NK-92 (cell line): Measurements from ENCODE around the gene KLRG1.

Source experiments
- DNase-seq: peaks from one replicate; lab custom pipeline; 2025; ENCODE audit not compliant: unreplicated experiment; lab: John Stamatoyannopoulos, UW

Gene KLRG1

DNA sequence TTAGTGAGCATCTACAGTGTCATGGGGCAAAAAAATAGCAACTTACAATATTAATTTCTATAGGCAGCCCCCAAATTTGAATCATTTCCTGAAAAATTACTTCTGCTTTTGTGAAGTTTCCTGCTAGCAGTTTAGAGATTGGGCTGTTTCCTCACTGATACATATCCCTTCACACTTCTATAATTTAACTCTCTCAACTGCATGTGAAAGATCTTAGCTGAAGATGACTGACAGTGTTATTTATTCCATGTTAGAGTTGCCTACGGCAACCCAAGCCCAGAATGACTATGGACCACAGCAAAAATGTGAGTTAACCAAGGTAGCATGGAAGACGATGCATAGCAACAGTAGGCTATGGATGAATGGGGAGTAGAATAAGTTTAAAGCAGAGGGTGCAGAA lies at the start of gene KLRG1:
Gene KLRG1, plus strand, starts transcription at position 134 of the 400 bp plus-strand sequence. Its CDS starts 90 bp downstream, at position 224.
- no peak for DNase-seq

DNA sequence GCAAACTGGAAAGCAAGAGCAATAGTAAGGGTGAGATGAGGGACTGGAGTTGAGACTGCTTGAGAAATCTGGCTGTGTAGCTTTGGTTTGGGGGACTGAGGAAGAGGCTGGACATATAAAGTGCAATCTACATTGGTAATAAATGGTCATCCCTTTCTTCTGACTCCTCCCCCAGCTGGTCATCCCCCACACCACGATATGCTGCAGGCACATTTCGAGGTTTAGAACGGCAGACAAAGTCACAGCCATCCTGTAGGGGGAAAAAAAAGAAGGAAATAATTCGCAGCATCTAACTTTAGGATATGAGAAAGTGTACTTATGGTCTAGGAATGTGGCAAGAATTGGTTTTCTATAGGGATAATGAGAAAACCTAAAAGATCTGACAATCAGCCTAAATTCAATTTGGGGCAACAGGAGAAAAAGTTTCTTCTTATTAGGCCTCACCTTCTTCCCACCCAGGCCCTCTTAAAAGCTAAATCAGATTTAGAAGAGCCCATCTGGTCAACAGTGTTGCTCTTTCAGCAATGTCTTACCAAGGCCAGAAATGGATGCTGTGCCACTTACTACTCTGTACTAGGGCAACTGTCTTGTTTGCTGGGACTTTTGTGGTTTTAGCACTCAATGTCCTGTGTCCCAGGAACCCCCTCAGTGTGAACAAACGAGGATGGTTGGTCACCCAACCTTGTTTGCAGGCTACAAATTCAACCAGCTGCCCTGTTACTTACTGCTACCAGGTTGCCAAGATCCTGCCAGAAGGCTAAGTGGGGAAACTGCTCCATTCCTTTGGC lies 47.5 kb upstream of the KLRG1 start:
- DNase-seq, result no peak

DNA sequence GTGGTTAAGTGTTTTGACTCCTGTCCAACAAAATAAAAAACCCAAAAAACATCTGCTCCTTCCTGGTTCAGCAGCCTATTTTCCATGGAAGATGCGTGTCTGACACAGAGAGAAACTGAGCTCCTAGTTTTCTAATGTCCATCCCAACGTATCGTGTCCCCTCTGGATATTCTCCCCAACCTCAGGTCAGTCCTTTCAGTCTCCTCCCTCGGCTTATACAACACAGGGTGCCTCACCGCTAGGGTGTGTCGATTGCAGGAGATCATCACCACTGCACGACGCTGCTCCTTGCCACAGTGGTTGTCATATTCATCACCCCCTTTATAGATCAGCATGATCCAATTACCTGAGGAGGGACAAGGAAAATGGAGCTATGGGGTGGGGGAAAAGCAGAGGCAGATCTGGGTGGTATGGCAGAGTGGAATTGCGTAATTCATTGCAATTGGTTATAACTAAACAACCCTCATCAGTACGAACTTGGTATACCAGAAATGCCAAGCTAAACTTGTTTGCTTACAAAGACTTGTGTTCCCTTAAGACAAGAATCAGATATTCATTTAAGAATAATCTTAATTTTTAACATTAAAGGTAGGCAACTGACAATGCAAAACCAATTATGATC lies 45.7 kb upstream of the KLRG1 start:
- no peak for DNase-seq

DNA sequence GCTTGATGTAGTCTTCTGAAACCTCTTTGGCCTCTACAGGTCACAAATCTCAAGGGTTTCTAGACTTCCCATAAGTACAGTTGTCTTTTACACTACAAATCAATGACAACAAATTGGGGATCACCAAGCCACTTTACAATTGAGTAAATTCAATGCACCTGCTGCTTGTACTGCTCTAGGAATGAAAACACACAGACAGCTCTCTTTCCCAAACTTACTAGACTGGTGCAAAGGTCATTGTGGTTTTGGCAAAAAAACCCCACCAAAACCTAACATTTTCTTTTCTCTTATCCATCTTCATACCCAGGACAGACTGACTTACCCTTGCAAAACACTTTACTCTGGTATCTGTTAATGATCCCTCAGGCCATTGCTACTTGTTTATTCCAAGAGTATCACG lies 42.6 kb upstream of the KLRG1 start:
- DNase-seq, result no peak

DNA sequence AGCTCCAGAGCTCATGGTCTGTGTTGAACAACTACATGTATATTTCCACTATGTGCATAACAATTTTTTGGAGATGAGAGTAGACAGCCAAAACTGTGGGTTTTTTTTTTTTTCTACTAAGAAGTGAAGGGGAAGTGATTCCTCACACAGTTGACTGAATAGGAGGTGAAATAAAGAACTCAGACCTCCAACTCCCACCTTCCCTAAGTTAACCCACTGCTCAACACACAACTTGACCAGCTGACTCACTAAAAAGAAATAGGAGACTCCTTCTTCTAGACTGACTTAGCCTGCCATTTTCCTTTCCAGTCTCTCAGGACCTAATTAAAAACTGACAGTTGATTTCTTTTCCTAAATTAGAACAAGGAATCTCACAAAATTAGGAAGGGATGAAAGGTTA lies 41.6 kb upstream of the KLRG1 start:
- DNase-seq, result no peak

DNA sequence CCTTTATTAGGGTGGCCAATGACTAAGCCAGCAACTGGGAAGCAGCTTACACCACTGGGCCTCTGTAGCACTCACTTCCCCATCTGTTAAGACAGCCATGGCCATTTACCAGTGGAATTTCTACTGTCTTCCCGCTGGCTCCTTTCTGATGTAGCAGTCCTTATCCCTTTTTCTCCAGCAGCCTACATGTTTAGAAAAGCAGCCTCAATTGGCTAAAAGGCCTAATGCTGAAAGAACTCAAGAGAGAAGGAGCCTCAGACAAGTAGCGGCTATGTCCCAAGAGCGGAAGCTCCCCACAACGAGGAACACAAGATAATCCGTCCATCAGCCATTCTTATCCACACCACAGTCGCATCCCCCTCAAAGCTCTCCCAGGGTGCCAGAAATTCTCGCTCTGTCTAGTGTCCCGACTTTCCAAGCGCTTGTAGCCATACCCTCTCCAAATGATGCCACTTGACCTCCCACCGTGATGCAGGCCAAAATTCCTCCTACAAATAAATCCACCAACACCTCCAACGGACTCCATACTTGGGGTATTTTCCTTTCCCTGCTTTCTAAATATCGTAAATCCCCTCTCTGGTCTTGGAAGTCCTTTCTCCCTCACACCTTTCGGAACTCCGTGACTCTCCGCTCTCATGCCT lies 40.5 kb upstream of the KLRG1 start:
- no peak for DNase-seq

DNA sequence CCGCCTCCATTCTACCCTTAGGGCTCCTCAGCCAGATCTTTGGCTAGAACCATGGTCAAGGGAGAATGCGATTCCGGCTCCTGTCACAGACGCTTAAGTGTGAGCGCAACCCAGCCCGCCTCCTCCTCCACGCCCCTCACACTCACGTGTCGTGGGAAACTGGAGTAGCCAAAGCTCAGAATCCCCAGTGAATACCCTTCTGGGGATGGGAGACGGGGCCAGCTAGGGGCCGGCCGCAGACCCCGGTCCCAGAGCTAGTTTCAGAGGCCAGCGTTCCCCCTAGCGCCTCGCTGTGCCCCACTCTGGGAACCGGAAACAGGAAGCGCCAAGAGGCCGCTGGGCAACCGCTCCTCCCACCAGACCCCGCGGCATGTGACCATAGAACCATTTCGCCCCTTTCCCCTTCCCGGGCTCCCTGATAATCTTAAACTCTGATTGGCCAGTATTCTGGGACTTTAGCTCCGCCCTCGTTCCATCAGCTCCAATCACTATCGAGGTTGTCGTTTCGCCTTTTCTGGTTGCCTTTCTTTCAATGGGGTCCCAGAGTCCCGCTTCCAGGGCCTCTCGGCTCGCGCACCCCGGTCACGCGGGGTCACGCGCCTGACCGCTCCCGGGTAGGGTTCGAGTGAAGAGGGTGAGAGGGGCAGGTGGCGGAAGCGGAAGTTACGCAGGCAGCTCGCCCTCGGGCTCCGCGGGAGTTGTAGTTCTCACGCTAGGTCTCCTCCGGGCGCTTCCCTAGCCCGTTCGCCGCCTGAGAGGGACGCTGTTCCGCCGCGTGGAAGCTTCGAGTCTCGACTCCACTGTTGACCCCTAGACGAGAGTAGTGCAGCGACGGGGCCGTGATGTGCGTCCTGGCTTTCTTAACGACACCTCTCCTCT lies 39.8 kb upstream of the KLRG1 start, which contains the start of gene M6PR:
Gene M6PR, minus strand, starts transcription at position 304 of the 879 bp plus-strand sequence. CDS start 3,241 bp downstream, outside the sequence.
- DNase-seq, result peak; percentile 54

DNA sequence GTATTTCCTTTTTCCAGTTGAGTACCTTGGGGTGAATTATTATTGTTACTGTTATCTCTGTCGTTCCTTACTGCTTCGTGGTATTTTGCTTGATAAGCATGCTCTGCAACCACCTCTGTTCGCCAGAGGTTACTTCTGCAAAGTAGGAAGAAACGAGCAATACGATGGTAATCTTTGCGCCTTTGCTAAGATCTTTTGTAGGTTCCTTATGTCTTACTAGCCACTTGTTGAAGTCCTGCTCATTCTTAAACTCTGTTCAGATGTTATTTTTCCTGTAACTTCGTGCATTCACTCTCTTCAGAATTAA lies 39.2 kb upstream of the KLRG1 start:
- DNase-seq, result no peak

DNA sequence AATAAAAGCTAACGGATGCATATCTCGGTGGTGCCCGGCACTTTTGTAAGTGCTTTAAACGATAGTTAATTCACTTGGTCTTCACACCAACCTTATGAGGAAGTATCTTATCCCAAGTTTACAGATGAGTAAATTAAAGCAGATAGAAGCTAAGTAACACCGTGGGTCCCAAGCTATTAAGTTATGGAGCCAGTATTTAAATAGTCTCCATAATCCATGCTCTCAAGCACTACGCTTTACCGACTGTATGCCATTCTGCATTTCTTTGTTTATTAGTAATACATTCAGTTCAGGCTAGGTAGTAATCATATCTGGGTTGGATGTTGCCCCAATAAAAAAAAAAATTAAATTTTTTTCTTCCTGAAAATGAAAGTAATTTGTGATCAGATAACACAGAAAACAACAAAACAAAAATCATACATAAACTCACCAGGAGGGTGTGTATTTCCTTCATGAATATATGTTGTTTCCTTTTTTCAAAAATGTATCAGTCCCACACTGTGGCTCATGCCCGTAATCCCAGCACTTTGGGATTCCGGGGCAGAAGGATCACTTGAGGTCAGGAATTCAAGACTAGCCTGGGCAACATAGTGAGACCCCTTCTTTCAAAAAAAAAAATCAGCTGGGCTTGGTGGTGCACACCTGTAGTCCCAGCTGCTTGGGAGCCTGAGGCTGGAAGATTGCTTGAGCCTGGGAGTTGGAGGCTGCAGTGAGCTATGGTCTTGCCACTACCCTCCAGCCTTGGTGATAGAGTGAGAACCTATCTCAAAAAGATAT lies 38.5 kb upstream of the KLRG1 start:
- no peak for DNase-seq

DNA sequence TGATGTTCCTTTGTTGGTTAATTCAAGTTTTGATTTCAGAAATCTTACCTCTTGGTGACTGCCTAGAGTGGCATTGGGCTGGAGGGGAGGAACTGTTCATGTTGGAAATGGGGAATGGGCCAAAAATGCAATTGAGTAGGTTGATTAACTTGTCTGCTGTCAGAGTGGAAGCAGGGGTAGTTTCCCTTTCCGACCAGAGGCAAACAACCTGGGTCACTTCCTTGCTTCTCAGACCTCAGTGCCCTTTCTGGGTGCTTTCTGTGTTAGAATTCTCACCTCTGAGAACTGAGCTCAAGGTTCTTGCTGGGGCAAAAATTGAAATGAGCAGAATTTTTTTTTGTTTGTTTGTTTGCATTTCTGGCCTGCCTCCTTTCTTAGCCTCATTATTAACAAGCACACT lies 37.6 kb upstream of the KLRG1 start:
- no peak for DNase-seq

DNA sequence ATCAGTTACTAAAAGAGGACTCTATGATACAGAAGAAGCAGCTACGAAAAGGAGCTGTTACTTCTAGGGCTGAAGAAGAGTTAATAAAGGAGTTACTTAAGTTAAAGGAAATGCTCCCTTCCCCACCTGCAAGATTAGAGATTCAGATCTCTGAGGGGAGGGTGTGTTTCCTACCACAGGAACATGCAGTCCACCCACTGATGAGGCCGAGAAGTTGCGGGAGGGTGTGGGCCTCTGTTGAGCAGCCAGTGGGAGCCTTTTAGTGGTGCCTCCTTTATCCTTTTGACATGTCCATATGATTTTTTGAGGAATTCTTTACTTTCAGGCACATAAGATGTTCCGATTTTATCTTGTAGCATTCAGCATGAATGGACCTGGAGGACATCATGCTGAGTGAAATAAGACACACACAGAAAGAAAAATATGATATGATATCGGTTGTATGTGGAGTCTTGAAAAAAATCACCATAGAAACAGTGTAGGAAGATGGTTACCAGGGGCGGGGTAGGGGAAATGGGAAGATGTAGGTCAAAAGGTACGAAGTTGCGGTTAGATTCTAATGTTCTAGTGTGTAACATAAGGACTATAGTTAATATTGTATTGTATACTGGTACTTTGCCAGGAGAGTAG lies 35.5 kb upstream of the KLRG1 start:
- DNase-seq, result no peak

DNA sequence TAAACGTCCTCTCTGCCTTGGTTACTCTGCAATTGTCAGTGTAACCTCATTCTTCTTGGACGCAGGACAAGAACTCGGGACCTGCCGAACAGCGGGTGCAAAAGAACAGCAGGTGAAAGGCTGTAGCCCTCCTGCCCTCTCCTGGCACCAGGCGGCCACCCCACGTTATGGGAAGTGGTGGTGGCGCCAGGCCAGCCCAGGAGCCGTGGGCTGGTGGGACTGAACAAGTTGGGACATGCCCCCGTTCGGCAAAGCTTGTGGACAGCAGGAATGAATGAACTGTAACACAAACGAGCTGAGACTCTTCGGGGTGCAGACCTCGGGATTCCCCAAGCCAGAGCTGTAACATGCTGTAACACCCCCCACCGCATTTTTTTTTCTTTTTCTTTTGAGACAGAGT lies 33.3 kb upstream of the KLRG1 start:
- DNase-seq, result no peak

DNA sequence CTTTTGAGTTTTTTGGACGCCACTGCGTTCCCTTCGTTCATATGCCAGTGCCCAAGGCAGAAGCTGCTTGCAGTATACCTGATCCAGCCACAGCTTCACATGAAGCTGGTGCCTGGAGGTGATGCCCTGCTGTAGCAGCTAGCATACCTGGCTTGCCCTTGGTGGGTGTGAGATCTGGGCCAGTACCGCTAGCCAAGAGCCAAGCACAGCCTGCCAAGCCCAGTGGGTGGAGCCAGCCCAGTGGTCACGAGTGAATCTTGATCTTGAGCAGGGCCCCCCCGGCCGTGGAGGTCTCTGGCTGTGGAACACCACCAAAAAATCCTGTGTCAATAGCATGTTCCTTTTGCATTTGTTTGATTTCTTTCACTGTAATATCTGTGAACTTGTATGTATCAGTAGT lies 32.6 kb upstream of the KLRG1 start:
- DNase-seq, result no peak

DNA sequence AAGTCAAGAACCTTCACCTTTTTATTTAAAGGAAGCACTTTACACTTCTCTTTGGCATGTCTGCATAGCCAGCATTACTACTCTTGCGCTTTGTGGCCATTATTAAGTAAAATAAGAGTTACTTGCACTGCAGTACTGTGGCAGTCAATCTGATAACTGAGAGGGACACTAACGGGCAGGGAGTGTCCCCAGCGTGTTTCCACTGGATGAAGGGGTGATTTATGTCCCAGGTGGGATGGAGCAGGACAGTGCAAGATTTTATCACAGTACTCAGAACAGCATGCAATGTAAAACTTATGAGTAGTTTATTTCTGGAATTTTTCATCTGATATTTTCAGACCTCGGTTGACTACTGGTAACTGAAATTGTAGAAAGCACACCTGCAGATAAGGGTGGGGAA lies 31.8 kb upstream of the KLRG1 start:
- no peak for DNase-seq

DNA sequence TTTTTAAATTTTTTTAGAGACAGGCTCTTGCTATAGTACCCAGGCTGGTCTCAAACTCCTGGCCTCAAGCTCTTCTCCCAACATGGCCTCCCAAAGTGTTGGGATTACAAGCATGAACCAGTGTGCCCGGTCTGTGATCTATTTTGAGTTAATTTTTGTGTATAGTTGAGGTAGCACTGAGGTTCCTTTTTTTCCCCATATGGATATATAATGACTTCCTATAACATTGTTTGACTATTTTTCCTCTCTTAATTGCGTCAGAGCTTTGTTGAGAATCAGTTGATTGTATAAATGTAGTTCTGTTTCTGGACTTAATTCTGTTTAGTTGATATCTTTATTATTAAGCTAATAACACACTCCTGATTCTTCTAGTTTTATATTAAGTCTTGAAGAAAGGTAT lies 31.3 kb upstream of the KLRG1 start:
- DNase-seq, result no peak

DNA sequence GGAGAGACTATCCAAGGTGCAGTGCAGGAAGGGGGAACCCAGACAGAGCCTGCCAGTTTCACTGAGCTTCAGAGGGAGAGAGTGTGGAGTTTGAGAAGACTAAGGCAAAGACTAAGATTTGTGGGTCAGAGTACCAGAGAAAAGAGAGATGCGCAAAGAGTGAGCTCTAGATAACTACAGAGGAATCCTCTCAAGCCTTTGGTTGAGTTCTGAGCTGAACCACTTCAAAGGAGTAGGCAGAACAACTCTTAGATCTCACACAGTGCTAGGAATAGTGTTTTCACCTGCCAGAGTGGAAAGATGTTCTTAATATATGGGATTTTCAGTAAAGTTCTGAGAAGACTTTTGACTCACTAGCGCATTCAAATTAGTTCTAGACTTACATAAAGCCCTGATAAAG lies 29.2 kb upstream of the KLRG1 start:
- no peak for DNase-seq

DNA sequence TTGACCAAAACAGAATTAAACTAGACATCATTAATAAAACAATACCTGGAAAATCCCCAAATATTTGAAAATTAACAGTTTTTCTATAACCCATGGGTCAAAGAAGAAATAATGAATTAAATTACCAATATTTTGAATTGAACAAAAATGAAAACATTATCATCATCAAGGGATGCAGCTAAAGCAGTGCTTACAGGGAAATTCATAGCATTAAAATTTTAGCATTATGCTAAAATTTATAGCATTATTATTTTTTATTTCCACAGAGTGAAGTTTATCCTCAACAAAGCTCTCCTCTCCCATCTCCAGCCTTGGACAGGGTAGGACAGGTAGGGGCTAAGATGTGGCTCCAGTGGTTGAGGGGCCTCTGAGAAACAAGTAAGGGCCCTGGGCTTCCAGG lies 20.6 kb upstream of the KLRG1 start:
- no peak for DNase-seq

DNA sequence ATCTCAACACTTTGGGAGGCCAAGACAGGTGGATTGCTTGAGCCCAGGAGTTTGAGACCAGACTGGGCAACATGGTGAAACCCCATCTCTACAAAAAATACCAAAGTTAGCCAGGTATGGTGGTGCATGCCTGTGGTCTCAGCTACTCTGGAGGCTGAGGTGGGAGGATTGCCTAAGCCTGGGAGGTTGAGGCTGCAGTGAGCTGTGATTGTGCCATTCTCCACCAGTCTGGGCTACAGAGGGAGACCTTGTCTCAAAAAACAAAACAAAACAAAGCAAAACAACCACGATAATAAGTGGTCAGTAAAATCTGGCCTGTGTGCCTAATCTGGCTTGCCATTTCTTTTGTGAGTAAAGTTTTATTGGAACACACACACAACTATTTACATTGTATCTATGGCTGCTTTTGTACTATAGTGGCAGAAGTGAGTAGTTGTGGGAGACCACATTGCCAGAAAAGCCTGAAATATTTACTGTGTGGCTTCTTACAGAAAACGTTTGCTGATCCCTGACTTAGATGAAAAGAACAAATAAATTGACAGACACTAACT lies 19.4 kb upstream of the KLRG1 start:
- no peak for DNase-seq

DNA sequence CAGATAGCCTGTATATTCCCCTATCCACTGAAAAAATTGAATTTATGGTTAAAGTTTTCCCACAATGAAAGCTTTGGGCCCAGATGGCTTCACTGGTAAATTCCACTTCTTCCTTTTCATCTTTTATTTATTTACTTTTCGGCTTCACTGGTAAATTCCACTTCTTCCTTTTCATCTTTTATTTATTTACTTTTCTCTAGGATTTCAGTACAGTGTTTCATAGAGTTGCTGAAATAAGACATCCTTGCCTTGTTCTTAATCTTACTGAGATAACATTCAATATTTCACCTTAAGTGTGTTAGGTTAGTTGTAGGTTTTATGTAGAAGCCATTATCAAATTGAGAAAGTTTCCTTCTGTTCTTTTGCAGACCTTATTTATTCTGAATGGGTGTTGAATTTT lies 18.9 kb upstream of the KLRG1 start:
- DNase-seq, result no peak

DNA sequence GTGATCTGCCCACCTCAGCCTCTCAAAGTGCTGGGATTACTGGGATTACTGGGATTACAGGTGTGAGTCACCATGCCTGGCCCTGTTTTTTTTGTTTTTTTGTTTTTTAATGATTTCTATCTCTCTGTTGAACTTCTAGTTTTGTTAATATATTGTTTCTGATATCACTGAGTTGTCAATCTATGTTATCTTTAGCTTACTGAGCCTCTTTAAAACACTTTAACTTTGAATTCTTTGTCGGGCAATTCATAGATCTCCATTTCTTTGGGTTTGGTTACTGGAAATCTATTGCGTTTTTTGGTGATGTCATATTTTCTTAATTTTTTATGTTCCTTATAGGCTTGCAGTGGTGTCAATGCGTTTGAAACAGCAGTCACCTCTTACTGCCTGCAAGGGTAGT lies 9.2 kb upstream of the KLRG1 start:
- DNase-seq, result no peak
